RWPE2 (cell line): Measurements from ENCODE around the gene MBTD1.
"Not testable (repeated sequence)": the region's sequence is repeated elsewhere in the genome, so short reads cannot be mapped to it uniquely, and the experiment has no call there.

Experiments
- ATAC-seq: fragments of 200-7000 bp; cut with Tn5 transposase; 3 replicates; pipeline ENCODE4 v1.9.1; 2021; ENCODE audit warnings: low read depth
- DNase-seq: peaks from one replicate; pipeline ENCODE4 v3.0.0-alpha.2; 2020; ENCODE audit warnings: low spot score
- H3K27ac ChIP-seq: fragments of 450-650 bp; 2 replicates; pipeline ENCODE4 v1.5.1; 2017; ENCODE audit warnings: mild to moderate bottlenecking; ENCODE audit not compliant: poor library complexity, severe bottlenecking
- H3K27me3 ChIP-seq: fragments of 250-450 bp; sonication (Bioruptor Pico); 2 replicates; pipeline ENCODE4 v1.5.1; 2021; ENCODE audit warnings: mild to moderate bottlenecking, moderate library complexity; ENCODE audit not compliant: insufficient read depth, poor library complexity, severe bottlenecking
- H3K36me3 ChIP-seq: fragments of 250-450 bp; sonication (Bioruptor Pico); 2 replicates; pipeline ENCODE4 v1.5.1; 2020; ENCODE audit warnings: low read depth, mild to moderate bottlenecking, moderate library complexity
- H3K4me1 ChIP-seq: fragments of 250-450 bp; sonication (Bioruptor Pico); 2 replicates; pipeline ENCODE4 v1.5.1; 2021; ENCODE audit warnings: mild to moderate bottlenecking, moderate library complexity; ENCODE audit not compliant: insufficient read depth, poor library complexity, severe bottlenecking
- H3K4me3 ChIP-seq: fragments of 250-450 bp; sonication (Bioruptor Pico); 2 replicates; pipeline ENCODE4 v1.5.1; 2021; ENCODE audit warnings: mild to moderate bottlenecking, moderate library complexity; ENCODE audit not compliant: severe bottlenecking
- H3K9me3 ChIP-seq: fragments of 250-450 bp; sonication (Bioruptor Pico); 2 replicates; pipeline ENCODE4 v1.5.1; 2021; ENCODE audit warnings: mild to moderate bottlenecking, moderate library complexity; ENCODE audit not compliant: severe bottlenecking
- CTCF ChIP-seq: fragments of 450-650 bp; IDR thresholded peaks from one replicate; pipeline ENCODE4 v1.5.1; 2017; ENCODE audit warnings: mild to moderate bottlenecking, moderate library complexity; ENCODE audit not compliant: poor library complexity, severe bottlenecking

The MBTD1 gene

GRCh38 chr17:51259564-51260236 is at the start of gene MBTD1:
MBTD1 (minus strand) TSS chr17:51260049; CDS start chr17:51225161, 34,888 bp downstream.
- DNase-seq (peak; percentile 96), ATAC-seq (peak; percentile 89)
- Histone ChIP-seq H3K27ac (peak within 1 kb of the TSS; percentile 57), H3K27me3 (no peaks in the 10 kb centered on the region), H3K4me3 (peak within 1 kb of the TSS; percentile 75), H3K9me3 (no peaks in the 10 kb centered on the region), H3K4me1 (peaks cover 26% of the 10 kb centered on the region), H3K36me3 (peaks cover 42% of the 10 kb centered on the region)
- no peak for TF ChIP-seq CTCF

GRCh38 chr17:51305182-51305581 is 45.3 kb upstream of the MBTD1 start:
- DNase-seq: no peak
- no peaks in the 10 kb centered on the region for H3K9me3 ChIP-seq
- H3K27me3 ChIP-seq: no peaks in the 10 kb centered on the region
- no peaks in the 10 kb centered on the region for H3K4me1 ChIP-seq
- H3K36me3 ChIP-seq: no peaks in the 10 kb centered on the region
- TF ChIP-seq CTCF: no peak
- H3K27ac ChIP-seq: no peak overlapping the region
- H3K4me3 ChIP-seq: no peak overlapping the region
- ATAC-seq: no peak

GRCh38 chr17:51299859-51300258 is 40.0 kb upstream of the MBTD1 start:
- DNase-seq (no peak), ATAC-seq (no peak)
- H3K27ac ChIP-seq: no peak overlapping the region
- H3K4me1 ChIP-seq: no peaks in the 10 kb centered on the region
- no peaks in the 10 kb centered on the region for H3K9me3 ChIP-seq
- no peak for TF ChIP-seq CTCF
- peaks cover 21% of the 10 kb centered on the region for H3K36me3 ChIP-seq
- no peaks in the 10 kb centered on the region for H3K27me3 ChIP-seq
- H3K4me3 ChIP-seq: no peak overlapping the region

GRCh38 chr17:51298508-51299371 is 38.9 kb upstream of the MBTD1 start:
- H3K36me3 ChIP-seq: peaks cover 31% of the 10 kb centered on the region
- H3K27ac ChIP-seq: no peak overlapping the region
- no peak for DNase-seq
- no peaks in the 10 kb centered on the region for H3K27me3 ChIP-seq
- peak; percentile 81 for TF ChIP-seq CTCF
- no peak overlapping the region for H3K4me3 ChIP-seq
- ATAC-seq: peak; percentile 53; the same call in 1 of the 3 replicates
- no peaks in the 10 kb centered on the region for H3K4me1 ChIP-seq
- H3K9me3 ChIP-seq: no peaks in the 10 kb centered on the region

GRCh38 chr17:51294338-51294737 is 34.5 kb upstream of the MBTD1 start:
- not testable (repeated sequence) for ATAC-seq, H3K27me3 ChIP-seq, DNase-seq, H3K9me3 ChIP-seq, H3K4me1 ChIP-seq, H3K27ac ChIP-seq, H3K4me3 ChIP-seq
- peaks cover 68% of the 10 kb centered on the region for H3K36me3 ChIP-seq
